NK-92 treated with Interleukin-12 subunit alpha and Interleukin-12 subunit beta, amount 100 ng/mL, for 24 hours (cell line): Measurements from ENCODE around the gene ELMO1.

ENCODE experiments used
- DNase-seq: peaks from one replicate; lab custom pipeline; 2025; lab: John Stamatoyannopoulos, UW

ELMO1 gene

GRCh38 chr7:36910401-36910800 is 538.3 kb downstream of the ELMO1 start:
- no peak for DNase-seq

- DNase-seq = no peak
Observed at GRCh38 chr7:36906956-36907635, 541.6 kb downstream of the ELMO1 start.

GRCh38 chr7:36906448-36906847 is 542.2 kb downstream of the ELMO1 start:
- no peak for DNase-seq

- DNase-seq = no peak
Observed at GRCh38 chr7:36905841-36906240, 542.8 kb downstream of the ELMO1 start.

GRCh38 chr7:36904802-36905201 is 543.9 kb downstream of the ELMO1 start:
- DNase-seq = no peak

- no peak for DNase-seq
Observed at GRCh38 chr7:36904101-36904500, 544.6 kb downstream of the ELMO1 start.

- no peak for DNase-seq
Observed at GRCh38 chr7:36900988-36901710, 547.5 kb downstream of the ELMO1 start.

GRCh38 chr7:36898186-36898585 is 550.5 kb downstream of the ELMO1 start:
- DNase-seq = no peak

GRCh38 chr7:36896956-36897590 is 551.6 kb downstream of the ELMO1 start:
- DNase-seq = no peak

GRCh38 chr7:36896418-36896817 is 552.2 kb downstream of the ELMO1 start:
- no peak for DNase-seq

- no peak for DNase-seq
Observed at GRCh38 chr7:36895192-36895591, 553.5 kb downstream of the ELMO1 start.

GRCh38 chr7:36894190-36894589 is 554.5 kb downstream of the ELMO1 start:
- no peak for DNase-seq

GRCh38 chr7:36889182-36889581 is 559.5 kb downstream of the ELMO1 start:
- no peak for DNase-seq

GRCh38 chr7:36887969-36888368 is 560.7 kb downstream of the ELMO1 start:
- no peak for DNase-seq

- no peak for DNase-seq
Observed at GRCh38 chr7:36887233-36887632, 561.4 kb downstream of the ELMO1 start.

GRCh38 chr7:36884910-36885309 is 563.8 kb downstream of the ELMO1 start:
- DNase-seq = no peak

- DNase-seq = no peak
Observed at GRCh38 chr7:36884351-36884750, 564.3 kb downstream of the ELMO1 start.

GRCh38 chr7:36881233-36881874 is 567.3 kb downstream of the ELMO1 start:
- no peak for DNase-seq

GRCh38 chr7:36880108-36880507 is 568.6 kb downstream of the ELMO1 start:
- DNase-seq = no peak

- DNase-seq = no peak
Observed at GRCh38 chr7:36879021-36879420, 569.6 kb downstream of the ELMO1 start.

GRCh38 chr7:36878288-36878687 is 570.4 kb downstream of the ELMO1 start:
- no peak for DNase-seq

- DNase-seq = no peak
Observed at GRCh38 chr7:36875794-36876193, 572.9 kb downstream of the ELMO1 start.

GRCh38 chr7:36874041-36874440 is 574.6 kb downstream of the ELMO1 start:
- DNase-seq = no peak
